ENCODE data around the gene SCARB1. TPM values are rescaled to one million over a fixed set of nuclear protein-coding genes. Genes with fewer than 3 reads are reported as not detected.
A peak's percentile ranks its signal among the peaks of the same experiment; 100 is the strongest.

Gene SCARB1
- total and polyA plus RNA-seq, 2 experiments from 2014 or later, result 31.0 to 62.5 TPM

- ATAC-seq (no peak), DNase-seq (ENCODE audit: low spot score) (no peak)
- no peaks in the 10 kb centered on the region for H3K36me3 ChIP-seq (ENCODE audit: insufficient read depth)
- no peaks in the 10 kb centered on the region for H3K79me2 ChIP-seq (replicated peaks; ENCODE audit: insufficient read depth)
- no peaks in the 10 kb centered on the region for H4K20me1 ChIP-seq (replicated peaks; ENCODE audit: insufficient read depth)
- H3K9me2 ChIP-seq (ENCODE audit: insufficient read depth), result no peaks in the 10 kb centered on the region
- H3K27me3 ChIP-seq (ENCODE audit: insufficient read depth), result no peaks in the 10 kb centered on the region
- Mint-ChIP-seq H3K4me1 (peaks cover 14% of the 10 kb centered on the region), H3K36me3 (ENCODE audit: low read depth) (no peaks in the 10 kb centered on the region), H3K9me3 (no peaks in the 10 kb centered on the region), H3K27me3 (ENCODE audit: insufficient read depth, low read depth, poor library complexity) (peaks cover 13% of the 10 kb centered on the region), H3K27ac (0 out of 2 replicates have a peak overlapping the region, but pooled peaks have one; percentile 40), H3K4me3 (no peak overlapping the region)
- no peak overlapping the region for H3K27ac ChIP-seq (ENCODE audit: low read depth)
- no peaks in the 10 kb centered on the region for H3K4me1 ChIP-seq (ENCODE audit: insufficient read depth)
- H3F3A ChIP-seq (replicated peaks; ENCODE audit: low read depth), result 0 out of 2 replicates have a peak, but pooled peaks cover 4% of the 10 kb centered on the region
- TF ChIP-seq CTCF (conservative IDR thresholded peaks at IDR 0.05; ENCODE audit: low read depth in 2 of 2), result no peak
- TF ChIP-seq POLR2AphosphoS5 (IDR thresholded peaks at IDR 0.05; ENCODE audit: low read depth), result no peak
- no peak for TF ChIP-seq ZNF331 (CRISPR knock-in tag; IDR thresholded peaks at IDR 0.05; ENCODE audit: low read depth)
- TF ChIP-seq ZNF114 (CRISPR knock-in tag; IDR thresholded peaks at IDR 0.05), result no peak
- TF ChIP-seq STAT1 (IDR thresholded peaks at IDR 0.05; ENCODE audit: unreplicated experiment), result no peak
- TF ChIP-seq EZH2 (IDR thresholded peaks at IDR 0.05; ENCODE audit: low read depth, unreplicated experiment), result no peak
- no peak for TF ChIP-seq ZNF462 (CRISPR knock-in tag; IDR thresholded peaks at IDR 0.05)
- TF ChIP-seq JUNB (IDR thresholded peaks at IDR 0.05; ENCODE audit: unreplicated experiment), result no peak
- no peak for TF ChIP-seq EZH2phosphoT487 (IDR thresholded peaks at IDR 0.05; ENCODE audit: unreplicated experiment)
- no peak for TF ChIP-seq NANOG (IDR thresholded peaks at IDR 0.05; ENCODE audit: borderline replicate concordance)
- no peak for TF ChIP-seq CREB1 (CRISPR knock-in tag; IDR thresholded peaks at IDR 0.05; ENCODE audit: low read depth)
- H2AFZ ChIP-seq, result peak overlapping the region; percentile 63; the same call in 1 of the 2 replicates
- no peak overlapping the region for H3K4me3 ChIP-seq
- H3K4me2 ChIP-seq, result no peak overlapping the region
Measured at GRCh38 chr12:124732275-124733075, 131.2 kb downstream of the SCARB1 start.

Measured in GM23338 (cell line).